SIG-M5 (cell line): ENCODE results near the gene SLC18A3.

ENCODE experiments used
- DNase-seq: peaks from one replicate; lab custom pipeline; 2025; lab: John Stamatoyannopoulos, UW

Gene SLC18A3

GRCh38 chr10:49610114-49610457, at the start of gene SLC18A3:
TSS of gene SLC18A3 (plus strand) at chr10:49610310. CDS start at chr10:49610741, 431 bp downstream.
- no peak for DNase-seq

GRCh38 chr10:49560526-49560925, 49.6 kb upstream of the SLC18A3 start:
- DNase-seq = no peak

- DNase-seq = no peak
Observed at GRCh38 chr10:49562893-49563292, 47.2 kb upstream of the SLC18A3 start.

GRCh38 chr10:49564461-49565009, 45.6 kb upstream of the SLC18A3 start:
- no peak for DNase-seq

GRCh38 chr10:49567810-49568209, 42.3 kb upstream of the SLC18A3 start:
- DNase-seq = no peak

- DNase-seq = no peak
Observed at GRCh38 chr10:49568235-49568634, 41.9 kb upstream of the SLC18A3 start.

- no peak for DNase-seq
Observed at GRCh38 chr10:49569031-49569631, 41.0 kb upstream of the SLC18A3 start.

GRCh38 chr10:49571388-49571787, 38.7 kb upstream of the SLC18A3 start:
- DNase-seq = no peak

GRCh38 chr10:49572594-49573114, 37.5 kb upstream of the SLC18A3 start:
- DNase-seq = no peak

- DNase-seq = no peak
Observed at GRCh38 chr10:49575489-49576072, 34.5 kb upstream of the SLC18A3 start.

- DNase-seq = no peak
Observed at GRCh38 chr10:49577182-49577925, 32.8 kb upstream of the SLC18A3 start.

- DNase-seq = no peak
Observed at GRCh38 chr10:49578392-49578791, 31.7 kb upstream of the SLC18A3 start.

GRCh38 chr10:49579621-49580020, 30.5 kb upstream of the SLC18A3 start:
- DNase-seq = no peak

- DNase-seq = no peak
Observed at GRCh38 chr10:49585387-49585786, 24.7 kb upstream of the SLC18A3 start.

GRCh38 chr10:49587981-49588380, 22.1 kb upstream of the SLC18A3 start:
- no peak for DNase-seq

GRCh38 chr10:49592726-49593563, 17.2 kb upstream of the SLC18A3 start:
- DNase-seq = no peak

GRCh38 chr10:49593564-49593875, 16.6 kb upstream of the SLC18A3 start:
- DNase-seq = no peak

- DNase-seq = no peak
Observed at GRCh38 chr10:49593998-49594397, 16.1 kb upstream of the SLC18A3 start.

GRCh38 chr10:49594594-49594993, 15.5 kb upstream of the SLC18A3 start:
- no peak for DNase-seq

GRCh38 chr10:49595003-49595712, 15.0 kb upstream of the SLC18A3 start:
- DNase-seq = no peak

- no peak for DNase-seq
Observed at GRCh38 chr10:49595713-49596492, 14.2 kb upstream of the SLC18A3 start.
